ENCODE data around the gene DERL3.

Gene DERL3

GRCh38 chr22:23831261-23831660 lies 7.5 kb downstream of the DERL3 start:
- DNase-seq, result no peak

- DNase-seq, result peak; percentile 93
Measured at GRCh38 chr22:23829845-23830372, 8.9 kb downstream of the DERL3 start.

- no peak for DNase-seq
Measured at GRCh38 chr22:23828800-23829680, 9.8 kb downstream of the DERL3 start.

GRCh38 chr22:23827351-23827995 lies 11.3 kb downstream of the DERL3 start:
- no peak for DNase-seq

- peak; percentile 91 for DNase-seq
Measured at GRCh38 chr22:23826510-23827350, 12.1 kb downstream of the DERL3 start.

- DNase-seq, result no peak
Measured at GRCh38 chr22:23825246-23825905, 13.4 kb downstream of the DERL3 start.

GRCh38 chr22:23824476-23825245 lies 14.1 kb downstream of the DERL3 start:
- DNase-seq, result no peak

- no peak for DNase-seq
Measured at GRCh38 chr22:23823331-23823791, 15.4 kb downstream of the DERL3 start.

- no peak for DNase-seq
Measured at GRCh38 chr22:23822101-23822671, 16.6 kb downstream of the DERL3 start.

- DNase-seq, result no peak
Measured at GRCh38 chr22:23820748-23821211, 18.0 kb downstream of the DERL3 start.

- DNase-seq, result no peak
Measured at GRCh38 chr22:23818541-23818940, 20.3 kb downstream of the DERL3 start.

- no peak for DNase-seq
Measured at GRCh38 chr22:23817146-23817545, 21.7 kb downstream of the DERL3 start.

GRCh38 chr22:23816156-23816976 lies 22.4 kb downstream of the DERL3 start:
- DNase-seq, result no peak

- DNase-seq, result peak; percentile 29
Measured at GRCh38 chr22:23815541-23816155, 23.2 kb downstream of the DERL3 start.

- no peak for DNase-seq
Measured at GRCh38 chr22:23812378-23812777, 26.4 kb downstream of the DERL3 start.

GRCh38 chr22:23806837-23807236 lies 32.0 kb downstream of the DERL3 start:
- DNase-seq, result no peak

- DNase-seq, result no peak
Measured at GRCh38 chr22:23804781-23805291, 34.0 kb downstream of the DERL3 start.

GRCh38 chr22:23803001-23803819 lies 35.6 kb downstream of the DERL3 start:
- DNase-seq, result no peak

All from fibroblast of skin of right biceps (primary cell).